MM.1S (cell line): ENCODE results near the gene EPN2.

Source experiments
- DNase-seq: peaks from one replicate; pipeline ENCODE4 v3.0.0-alpha.2; 2015
- H2AFZ ChIP-seq: fragments of 300-600 bp; sonication (generic); 2 replicates; pipeline ENCODE4 v1.6.0; 2016; ENCODE audit warnings: antibody characterized with exemption, low read length
- H3F3A ChIP-seq: fragments of 300-600 bp; sonication (generic); 2 replicates; pipeline ENCODE4 v1.6.1; 2016; ENCODE audit warnings: mild to moderate bottlenecking, antibody characterized with exemption, low read length, moderate library complexity, mixed read lengths; ENCODE audit not compliant: insufficient read depth
- H3K27ac ChIP-seq: fragments of 300-600 bp; sonication (generic); 2 replicates; pipeline ENCODE4 v1.5.1; 2016; ENCODE audit warnings: mild to moderate bottlenecking, low read length
- H3K27me3 ChIP-seq: fragments of 300-600 bp; sonication (generic); replicated peaks from 2 replicates; pipeline ENCODE4 v1.6.0; 2016; ENCODE audit warnings: low read length; ENCODE audit not compliant: insufficient read depth
- H3K36me3 ChIP-seq: fragments of 300-600 bp; sonication (generic); replicated peaks from 2 replicates; pipeline ENCODE4 v1.6.1; 2016; ENCODE audit warnings: mild to moderate bottlenecking, low read length, mixed read lengths; ENCODE audit not compliant: insufficient read depth
- H3K4me1 ChIP-seq: fragments of 300-600 bp; sonication (generic); 2 replicates; pipeline ENCODE4 v1.6.1; 2016; ENCODE audit warnings: low read length, mixed read lengths
- H3K4me2 ChIP-seq: fragments of 300-600 bp; sonication (generic); 2 replicates; pipeline ENCODE4 v1.6.0; 2016; ENCODE audit warnings: low read depth, low read length
- H3K4me3 ChIP-seq: fragments of 300-600 bp; sonication (generic); 2 replicates; pipeline ENCODE4 v1.5.1; 2016; ENCODE audit warnings: low read length, mixed read lengths
- H3K79me2 ChIP-seq: fragments of 300-600 bp; sonication (generic); 2 replicates; pipeline ENCODE4 v1.6.1; 2016; ENCODE audit warnings: mixed run types, low read length, mixed read lengths
- H3K9ac ChIP-seq: fragments of 300-600 bp; sonication (generic); 2 replicates; pipeline ENCODE4 v1.6.1; 2016; ENCODE audit warnings: low read length, mixed read lengths
- H3K9me2 ChIP-seq: fragments of 300-600 bp; sonication (generic); replicated peaks from 2 replicates; pipeline ENCODE4 v1.6.1; 2016; ENCODE audit warnings: mild to moderate bottlenecking, low read length, mixed read lengths; ENCODE audit not compliant: insufficient read depth
- H3K9me3 ChIP-seq: fragments of 300-600 bp; sonication (generic); replicated peaks from 2 replicates; pipeline ENCODE4 v1.6.1; 2016; ENCODE audit warnings: mild to moderate bottlenecking, low read length, mixed read lengths; ENCODE audit not compliant: insufficient read depth
- H4K20me1 ChIP-seq: fragments of 300-600 bp; sonication (generic); 2 replicates; pipeline ENCODE4 v1.6.1; 2016; ENCODE audit warnings: mild to moderate bottlenecking, low read length, moderate library complexity, mixed read lengths; ENCODE audit not compliant: insufficient read depth
- CTCF ChIP-seq: fragments of 300-600 bp; sonication (generic); IDR thresholded peaks from 2 replicates; pipeline ENCODE4 v1.5.1; 2016; ENCODE audit warnings: antibody characterized with exemption, low read length, mixed read lengths
- EZH2 ChIP-seq: fragments of 300-600 bp; sonication (generic); optimal IDR thresholded peaks from 2 replicates; pipeline ENCODE3; 2017; ENCODE audit warnings: low read depth, mild to moderate bottlenecking, antibody characterized with exemption, low read length, mixed read lengths
- EZH2phosphoT487 ChIP-seq: fragments of 300-600 bp; sonication (generic); IDR thresholded peaks from 2 replicates; pipeline ENCODE4 v1.6.1; 2018; ENCODE audit warnings: antibody characterized with exemption, low read length

The EPN2 gene

GRCh38 chr17:19332371-19333131 is 95.4 kb downstream of the EPN2 start:
- TF ChIP-seq EZH2phosphoT487, result no peak
- TF ChIP-seq EZH2, result no peak
- TF ChIP-seq CTCF, result no peak
- H3K4me1 ChIP-seq, result no peaks in the 10 kb centered on the region
- no peak for DNase-seq
- H3K4me3 ChIP-seq, result no peak overlapping the region
- no peak overlapping the region for H3K4me2 ChIP-seq
- H3K9me2 ChIP-seq, result no peaks in the 10 kb centered on the region
- no peak overlapping the region for H3K9ac ChIP-seq
- no peaks in the 10 kb centered on the region for H3K9me3 ChIP-seq
- H4K20me1 ChIP-seq, result no peaks in the 10 kb centered on the region
- H3K27ac ChIP-seq, result no peak overlapping the region
- no peaks in the 10 kb centered on the region for H3K36me3 ChIP-seq
- H3K79me2 ChIP-seq, result no peaks in the 10 kb centered on the region
- H3K27me3 ChIP-seq, result no peaks in the 10 kb centered on the region
- no peaks in the 10 kb centered on the region for H3F3A ChIP-seq
- H2AFZ ChIP-seq, result no peak overlapping the region

GRCh38 chr17:19333132-19333440 is 95.9 kb downstream of the EPN2 start:
- no peaks in the 10 kb centered on the region for H3K4me1 ChIP-seq
- H3K9me2 ChIP-seq, result no peaks in the 10 kb centered on the region
- H3K79me2 ChIP-seq, result no peaks in the 10 kb centered on the region
- no peaks in the 10 kb centered on the region for H3K36me3 ChIP-seq
- no peaks in the 10 kb centered on the region for H3F3A ChIP-seq
- no peaks in the 10 kb centered on the region for H4K20me1 ChIP-seq
- no peak overlapping the region for H3K4me3 ChIP-seq
- no peak for DNase-seq
- H3K4me2 ChIP-seq, result no peak overlapping the region
- no peaks in the 10 kb centered on the region for H3K9me3 ChIP-seq
- no peak overlapping the region for H2AFZ ChIP-seq
- no peak overlapping the region for H3K9ac ChIP-seq
- H3K27me3 ChIP-seq, result no peaks in the 10 kb centered on the region
- TF ChIP-seq CTCF (no peak), EZH2 (no peak), EZH2phosphoT487 (no peak)
- no peak overlapping the region for H3K27ac ChIP-seq

GRCh38 chr17:19333736-19334290 is 96.6 kb downstream of the EPN2 start:
- H2AFZ ChIP-seq, result no peak overlapping the region
- no peaks in the 10 kb centered on the region for H3K9me2 ChIP-seq
- no peaks in the 10 kb centered on the region for H3K9me3 ChIP-seq
- no peak overlapping the region for H3K4me3 ChIP-seq
- TF ChIP-seq EZH2 (no peak), CTCF (no peak), EZH2phosphoT487 (no peak)
- no peak overlapping the region for H3K9ac ChIP-seq
- no peaks in the 10 kb centered on the region for H4K20me1 ChIP-seq
- no peak for DNase-seq
- no peak overlapping the region for H3K27ac ChIP-seq
- H3K36me3 ChIP-seq, result no peaks in the 10 kb centered on the region
- no peak overlapping the region for H3K4me2 ChIP-seq
- H3K4me1 ChIP-seq, result no peaks in the 10 kb centered on the region
- H3F3A ChIP-seq, result no peaks in the 10 kb centered on the region
- no peaks in the 10 kb centered on the region for H3K79me2 ChIP-seq
- no peaks in the 10 kb centered on the region for H3K27me3 ChIP-seq
